ENCODE results near the gene TRAF2.

The TRAF2 gene

GRCh38 chr9:136847088-136847825 lies 39.1 kb upstream of the TRAF2 start:
- no peak for DNase-seq

- DNase-seq = peak in 1 of 2 donors; percentile 42
Measured at GRCh38 chr9:136847826-136848392, 38.4 kb upstream of the TRAF2 start.

GRCh38 chr9:136848393-136849037 lies 37.8 kb upstream of the TRAF2 start:
- peak in 1 of 2 donors; percentile 66 for DNase-seq

- peak; percentile 96 to 97 for DNase-seq
Measured at GRCh38 chr9:136849038-136849959, 37.0 kb upstream of the TRAF2 start, which contains the start of gene PHPT1. Gene PHPT1 (plus strand): TSS chr9:136849409. CDS start chr9:136849431, 22 bp downstream.

- no peak for DNase-seq
Measured at GRCh38 chr9:136849960-136850865, 36.1 kb upstream of the TRAF2 start.

GRCh38 chr9:136850866-136851775 lies 35.2 kb upstream of the TRAF2 start:
- DNase-seq = no peak

GRCh38 chr9:136851941-136852663 lies 34.2 kb upstream of the TRAF2 start, which contains the start of gene MAMDC4:
Gene MAMDC4 (plus strand): TSS chr9:136852346. CDS start chr9:136852417, 71 bp downstream.
- DNase-seq = no peak

- no peak for DNase-seq
Measured at GRCh38 chr9:136852664-136853595, 33.4 kb upstream of the TRAF2 start.

GRCh38 chr9:136853596-136854112 lies 32.7 kb upstream of the TRAF2 start:
- DNase-seq = no peak

- no peak for DNase-seq
Measured at GRCh38 chr9:136854113-136854841, 32.0 kb upstream of the TRAF2 start.

- no peak for DNase-seq
Measured at GRCh38 chr9:136854842-136855460, 31.4 kb upstream of the TRAF2 start.

- DNase-seq = no peak
Measured at GRCh38 chr9:136855461-136856078, 30.7 kb upstream of the TRAF2 start.

GRCh38 chr9:136856079-136856476 lies 30.2 kb upstream of the TRAF2 start:
- no peak for DNase-seq

- DNase-seq = no peak
Measured at GRCh38 chr9:136856541-136857141, 29.7 kb upstream of the TRAF2 start.

- DNase-seq = no peak
Measured at GRCh38 chr9:136857166-136857565, 29.1 kb upstream of the TRAF2 start.

Data from bone marrow (tissue), 2 donors.